GM18511 (cell line): ENCODE measurements around the gene KLRK1.
A peak's percentile ranks its signal among the peaks of the same experiment; 100 is the strongest.
"Not testable (repeated sequence)": the region's sequence is repeated elsewhere in the genome, so short reads cannot be mapped to it uniquely, and the experiment has no call there.

Experiments
- ATAC-seq: cut with Tn5 transposase; IDR thresholded peaks from one replicate; pipeline ENCODE4 v1.9.1; 2021; ENCODE audit warnings: mild to moderate bottlenecking, moderate library complexity; ENCODE audit not compliant: unreplicated experiment

The KLRK1 gene

GRCh38 chr12:10389904-10390303 lies at the start of gene KLRK1:
Gene KLRK1 (minus strand): TSS chr12:10390041. CDS start chr12:10388810, 1,231 bp downstream.
- ATAC-seq, result no peak

DNA sequence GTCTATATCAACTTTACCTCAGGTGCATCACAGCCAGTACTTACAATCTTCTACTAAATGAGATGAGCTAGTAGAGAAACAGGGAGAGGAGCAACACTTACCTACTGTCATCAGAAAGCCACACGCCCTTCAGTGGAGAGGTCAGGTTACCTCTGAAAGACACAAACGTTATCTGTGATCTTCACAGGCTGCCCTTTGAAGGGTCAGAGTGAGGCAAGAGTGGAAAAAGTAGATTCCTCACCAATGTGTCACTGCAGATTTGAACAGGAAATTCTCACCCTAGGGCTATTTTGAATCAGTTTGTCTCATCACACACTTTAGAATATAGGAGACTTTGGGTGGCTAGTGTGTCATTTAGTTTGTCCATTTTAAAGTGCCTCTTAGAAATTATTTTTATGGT lies 47.8 kb upstream of the KLRK1 start:
- ATAC-seq, result not testable (repeated sequence)

DNA sequence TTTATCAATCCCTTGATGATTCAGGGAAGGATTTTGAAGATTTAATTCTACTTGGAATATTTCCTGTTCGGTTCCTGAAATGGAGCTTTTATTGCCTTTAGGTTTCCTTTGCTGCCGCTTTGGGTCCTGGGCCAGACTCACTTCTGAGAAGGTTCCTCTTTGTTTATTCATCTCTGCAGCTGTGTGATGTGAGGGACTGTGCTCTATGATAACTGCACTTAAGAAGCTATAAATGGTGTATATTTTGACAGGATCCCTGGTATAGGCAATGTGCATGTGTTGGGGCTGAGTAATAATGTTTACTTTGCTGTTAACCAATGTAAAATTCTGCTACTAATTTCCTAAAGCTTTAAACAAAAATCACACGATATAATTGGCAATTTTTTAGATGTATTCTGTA lies 46.0 kb upstream of the KLRK1 start, which contains the start of gene KLRC2:
Gene KLRC2 (minus strand): TSS at position 195 of the 400 bp plus-strand sequence. CDS start 24 bp downstream, at position 171.
- ATAC-seq, result not testable (repeated sequence)

DNA sequence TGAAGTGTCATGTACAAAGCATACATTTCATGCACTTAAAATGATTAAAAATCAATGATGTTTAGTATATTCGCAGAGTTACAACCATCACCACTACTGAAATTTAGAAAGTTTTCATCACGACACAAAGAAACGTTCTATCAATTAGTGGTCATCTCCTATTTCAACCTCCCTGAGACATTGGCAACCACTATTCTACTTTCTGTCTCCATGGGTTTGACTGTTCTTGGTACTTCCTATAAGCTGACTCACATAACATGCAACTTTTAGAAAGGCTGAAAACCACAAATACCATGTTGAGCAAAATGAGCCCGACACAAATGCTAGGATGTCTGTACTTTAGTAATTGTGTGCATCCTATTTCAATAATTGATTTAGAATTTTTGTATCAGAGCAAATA lies 40.8 kb upstream of the KLRK1 start:
- ATAC-seq, result not testable (repeated sequence)

GRCh38 chr12:10425938-10426337 lies 36.1 kb upstream of the KLRK1 start:
- ATAC-seq, result not testable (repeated sequence)

- ATAC-seq, result not testable (repeated sequence)
Measured at GRCh38 chr12:10424260-10424899, 34.5 kb upstream of the KLRK1 start.

DNA sequence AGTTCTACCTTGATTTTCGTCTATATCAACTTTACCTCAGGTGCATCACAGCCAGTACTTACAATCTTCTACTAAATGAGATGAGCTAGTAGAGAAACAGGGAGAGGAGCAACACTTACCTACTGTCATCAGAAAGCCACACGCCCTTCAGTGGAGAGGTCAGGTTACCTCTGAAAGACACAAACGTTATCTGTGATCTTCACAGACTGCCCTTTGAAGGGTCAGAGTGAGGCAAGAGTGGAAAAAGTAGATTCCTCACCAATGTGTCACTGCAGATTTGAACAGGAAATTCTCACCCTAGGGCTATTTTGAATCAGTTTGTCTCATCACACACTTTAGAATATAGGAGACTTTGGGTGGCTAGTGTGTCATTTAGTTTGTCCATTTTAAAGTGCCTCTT lies 32.3 kb upstream of the KLRK1 start:
- ATAC-seq, result not testable (repeated sequence)

GRCh38 chr12:10420334-10420733 lies 30.5 kb upstream of the KLRK1 start, which contains the start of gene KLRC3:
Gene KLRC3 (minus strand): TSS chr12:10420595. CDS start chr12:10420550, 45 bp downstream.
- ATAC-seq, result not testable (repeated sequence)

- no peak for ATAC-seq
Measured at GRCh38 chr12:10409392-10409791, 19.6 kb upstream of the KLRK1 start, which contains the start of gene KLRC4. Gene KLRC4 (minus strand): TSS chr12:10409757. CDS start chr12:10409575, 182 bp downstream.

DNA sequence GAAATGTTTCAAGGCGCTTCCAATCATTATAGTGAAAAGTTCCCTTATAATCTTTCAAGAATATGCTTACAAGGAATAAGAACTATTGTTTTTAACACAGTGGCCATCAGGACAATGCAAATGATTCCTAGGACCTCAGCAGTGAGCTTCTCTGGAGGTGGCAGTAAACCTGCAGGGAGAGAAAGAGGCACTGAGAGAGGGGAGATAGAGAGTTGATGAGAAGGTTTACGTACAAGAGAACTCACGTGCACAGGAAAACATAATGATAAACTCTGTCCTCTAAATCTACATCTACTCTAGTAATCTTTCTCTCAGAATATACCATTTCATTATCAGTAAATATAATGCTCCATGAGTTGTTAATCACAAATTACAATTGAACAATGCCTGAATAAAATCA lies 19.0 kb upstream of the KLRK1 start:
- ATAC-seq, result no peak

- no peak for ATAC-seq
Measured at GRCh38 chr12:10406725-10407124, 16.9 kb upstream of the KLRK1 start.

DNA sequence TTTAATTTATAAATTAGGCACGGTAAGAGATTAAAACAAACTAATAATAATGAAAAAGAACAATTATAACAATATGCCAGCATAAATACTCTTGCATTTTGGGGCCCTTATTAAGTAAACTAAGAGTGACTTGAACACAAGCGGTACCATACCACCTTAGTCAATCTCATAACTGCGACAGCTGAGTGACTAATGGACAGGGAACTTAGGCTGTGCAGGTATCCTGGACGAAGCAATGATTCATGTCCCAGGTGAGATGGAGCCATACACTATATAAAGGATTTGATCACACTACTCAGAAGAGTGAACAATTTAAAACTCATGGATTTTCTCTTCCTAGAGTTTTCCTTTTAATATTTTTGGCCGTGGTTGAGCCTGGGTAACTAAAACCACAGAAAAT lies 15.5 kb upstream of the KLRK1 start:
- ATAC-seq, result no peak

DNA sequence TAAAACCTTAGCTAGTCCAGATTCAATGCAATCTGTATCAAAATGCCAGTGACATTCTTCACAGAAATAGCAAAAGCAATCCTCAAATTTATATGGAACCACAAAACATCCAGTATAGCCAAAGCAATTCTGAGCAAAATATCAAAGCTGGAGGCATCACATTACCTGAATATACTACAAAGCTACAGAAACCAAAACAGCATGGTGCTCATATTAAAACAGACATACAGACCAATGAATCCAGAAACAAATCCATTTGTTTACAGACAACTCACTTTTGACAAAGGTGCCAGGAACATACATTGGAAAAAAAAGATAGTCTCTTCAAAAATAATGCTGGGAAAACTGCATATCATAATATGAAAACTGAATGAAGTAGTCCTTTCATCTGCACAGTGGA lies 15.0 kb upstream of the KLRK1 start:
- ATAC-seq, result no peak

DNA sequence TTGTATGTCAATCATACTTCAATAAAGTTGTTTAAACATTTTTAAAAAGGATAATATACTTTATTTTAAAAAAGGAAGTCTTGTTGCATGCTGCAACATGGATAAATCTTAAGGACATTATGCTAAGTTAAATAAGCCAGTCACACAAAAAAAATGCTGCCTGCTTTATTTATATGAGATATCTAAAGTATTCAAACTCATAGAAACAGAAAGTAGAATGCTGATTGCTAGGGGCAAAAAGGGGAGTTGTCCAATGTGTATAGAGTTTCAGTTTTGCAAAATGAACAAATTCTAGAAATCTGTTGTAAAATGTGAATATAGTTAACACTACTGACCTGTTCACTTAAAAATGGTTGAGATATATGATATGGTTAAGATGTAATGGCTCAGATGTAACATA lies 11.0 kb upstream of the KLRK1 start:
- no peak for ATAC-seq

DNA sequence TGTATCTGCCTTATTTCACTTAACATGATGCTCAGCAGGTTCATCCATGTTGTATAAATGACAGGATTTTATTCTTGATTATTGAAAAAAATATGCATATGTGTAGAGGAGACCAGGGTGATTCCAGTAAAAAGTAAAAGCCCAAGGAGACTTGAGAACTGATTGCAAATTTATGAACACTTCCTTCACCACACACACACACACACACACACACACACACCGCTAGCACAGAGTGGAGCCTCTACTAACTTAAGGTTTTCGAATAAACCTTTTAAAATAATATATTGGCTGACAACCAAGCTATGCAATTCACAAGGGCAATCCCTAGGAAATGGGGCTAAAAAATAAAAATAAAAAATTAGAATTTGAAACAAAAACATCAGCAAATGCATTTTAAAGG lies 8.3 kb upstream of the KLRK1 start:
- no peak for ATAC-seq

DNA sequence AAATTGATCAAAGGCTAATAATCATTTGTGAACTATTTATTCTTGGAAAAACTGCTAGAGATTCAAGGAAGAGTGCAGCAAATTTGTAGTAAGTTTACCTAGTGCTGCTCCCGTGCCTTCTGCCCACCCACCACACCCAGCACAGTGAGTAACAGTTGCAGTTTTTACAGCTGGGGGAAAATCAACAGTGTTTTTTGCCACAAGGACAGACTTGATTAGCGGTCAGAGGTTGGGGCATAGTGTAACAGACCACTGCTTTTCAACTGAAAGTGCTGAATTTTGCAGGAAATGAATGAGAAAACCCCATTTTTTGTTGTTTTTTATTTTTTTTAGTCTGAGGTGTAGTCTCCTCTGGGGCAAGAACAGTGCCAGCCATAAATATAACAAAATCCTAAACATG lies 7.5 kb upstream of the KLRK1 start:
- ATAC-seq, result no peak

DNA sequence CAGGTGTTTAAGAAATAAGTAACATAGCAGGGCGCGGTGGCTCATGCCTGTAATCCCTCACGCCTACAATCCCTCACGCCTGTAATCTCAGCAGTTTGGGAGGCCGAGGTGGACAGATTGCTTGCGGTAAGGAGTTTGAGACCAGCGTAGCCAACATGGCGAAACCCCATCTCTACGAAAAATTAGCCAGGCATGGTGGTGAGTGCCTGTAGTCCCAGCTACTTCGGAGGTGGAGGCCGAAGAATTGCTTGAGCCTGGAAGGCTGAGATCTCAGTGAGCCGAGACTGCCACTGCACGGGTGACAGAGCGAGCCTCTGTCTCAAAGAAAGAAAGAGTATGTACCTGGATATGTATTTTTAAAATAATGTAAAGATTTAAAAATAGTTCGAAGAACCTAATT lies 6.3 kb upstream of the KLRK1 start:
- ATAC-seq, result not testable (repeated sequence)

DNA sequence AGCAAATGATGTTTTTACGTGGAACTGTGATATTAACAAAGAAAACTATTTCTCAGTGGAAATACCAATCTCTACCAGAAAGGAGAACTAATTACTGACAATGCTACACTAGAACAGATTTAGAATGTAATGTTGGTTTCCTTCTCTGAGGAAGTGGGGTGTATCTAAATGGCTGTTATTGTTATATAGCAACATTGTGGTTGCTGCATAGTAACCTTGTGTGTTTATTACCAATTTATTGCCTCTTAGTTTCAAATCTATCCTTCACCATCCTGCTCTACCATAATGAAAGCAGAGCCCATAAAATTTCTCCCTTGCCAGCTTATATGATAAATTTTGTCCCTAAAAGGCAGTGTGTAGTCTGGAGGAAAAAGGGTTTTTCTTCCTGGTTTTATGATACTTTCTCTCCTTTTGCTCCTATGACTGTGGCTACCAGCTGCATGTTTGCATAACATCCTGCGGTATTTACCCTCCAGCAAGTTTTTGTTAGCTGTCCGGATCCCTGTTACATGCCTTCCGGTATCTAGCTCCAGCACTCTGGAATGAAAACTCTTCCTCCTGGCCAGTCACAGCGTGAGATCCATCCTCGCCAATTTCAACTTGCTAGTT lies 5.7 kb upstream of the KLRK1 start:
- ATAC-seq, result peak; percentile 84

- ATAC-seq, result not testable (repeated sequence)
Measured at GRCh38 chr12:10394531-10395152, 4.8 kb upstream of the KLRK1 start.

DNA sequence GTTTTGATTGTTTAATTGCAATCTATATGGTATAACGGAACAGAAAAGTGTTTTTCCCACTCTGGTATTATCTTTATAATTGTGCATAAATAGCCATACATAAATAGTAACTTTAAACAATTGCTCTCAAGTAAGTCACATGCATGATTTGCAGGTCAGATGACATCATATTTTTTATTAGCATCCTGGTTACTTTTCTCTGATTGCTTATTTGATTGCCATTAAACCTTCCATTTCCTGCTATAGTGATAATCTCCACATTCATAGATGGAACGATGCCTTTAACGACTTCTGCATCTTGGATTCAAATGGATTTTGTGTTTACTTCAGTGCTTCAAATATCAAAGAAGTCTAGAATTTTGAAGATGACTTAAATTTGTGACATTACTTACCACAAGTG lies 3.5 kb upstream of the KLRK1 start:
- no peak for ATAC-seq

DNA sequence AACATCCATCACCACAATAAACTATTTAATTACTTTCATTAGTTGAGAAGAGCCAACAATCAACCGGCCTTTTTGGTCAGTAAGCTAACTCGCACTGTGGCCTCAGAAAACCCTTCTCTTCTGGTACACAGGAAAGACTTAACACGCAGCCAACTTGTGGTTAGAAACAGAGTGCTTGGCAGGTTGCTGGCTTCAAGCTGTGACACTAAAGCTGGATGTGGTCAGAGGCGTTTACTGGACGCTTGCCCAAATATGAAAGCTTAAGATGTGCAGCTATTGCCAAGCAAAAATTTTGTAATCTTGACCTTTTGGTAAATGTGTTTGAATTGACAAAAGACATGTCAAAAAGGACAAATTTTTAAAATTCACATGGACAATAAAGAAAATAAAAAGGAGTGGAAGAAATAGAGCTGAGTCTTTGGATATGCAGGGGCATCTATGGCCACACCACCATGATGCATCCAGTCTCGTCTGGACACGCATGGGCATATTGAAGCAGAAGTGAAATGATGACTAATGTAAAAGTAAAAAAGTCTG lies 2.6 kb upstream of the KLRK1 start:
- ATAC-seq, result peak; percentile 79

DNA sequence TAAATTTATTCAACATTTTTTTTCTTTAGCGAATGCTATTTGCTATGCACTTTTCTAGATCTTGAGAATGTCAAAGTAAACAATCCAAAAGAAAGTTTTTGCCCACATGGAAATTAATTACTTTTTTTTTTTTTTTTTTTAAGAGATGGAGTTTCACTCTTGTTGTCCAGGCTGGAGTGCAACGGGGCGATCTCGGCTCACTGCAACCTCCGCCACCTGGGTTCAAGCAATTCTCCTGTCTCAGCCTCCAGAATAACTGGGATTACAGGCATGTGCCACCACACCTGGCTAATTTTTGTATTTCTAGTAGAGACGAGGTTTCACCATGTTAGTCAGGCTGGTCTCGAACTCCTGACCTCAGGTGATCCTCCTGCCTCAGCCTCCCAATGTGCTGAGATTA lies 1.1 kb upstream of the KLRK1 start:
- ATAC-seq, result not testable (repeated sequence)
